Measurements from ENCODE around the gene ARMH1. TPM values are rescaled to one million over a fixed set of nuclear protein-coding genes. Genes with fewer than 3 reads are reported as not detected.
"Not testable (repeated sequence)": the region's sequence is repeated elsewhere in the genome, so short reads cannot be mapped to it uniquely, and the experiment has no call there.

ARMH1 gene
- total and polyA plus RNA-seq, 4 donors: 6.3 to 15.5 (median 10.9) TPM

DNA sequence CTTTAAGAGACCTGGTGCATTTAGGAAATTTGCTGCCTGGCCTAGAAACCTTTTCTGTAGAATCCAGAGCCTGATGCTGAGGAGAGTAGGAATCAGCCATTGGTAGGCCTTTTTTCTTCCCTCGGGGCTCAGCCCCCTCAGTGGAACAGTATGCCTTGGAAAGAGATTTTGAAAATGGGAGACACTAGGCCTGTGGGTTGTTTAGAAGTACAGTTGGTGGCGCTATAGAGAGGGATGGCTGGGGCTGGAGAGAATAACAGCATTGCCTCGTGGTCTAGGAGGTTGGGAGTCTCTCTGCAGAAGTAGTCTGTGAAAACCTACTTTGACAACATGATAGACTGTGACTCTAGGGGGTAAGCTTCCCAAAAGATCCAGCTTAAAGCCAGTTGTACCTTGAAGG is 73.4 kb downstream of the ARMH1 start:
- 97% methylated on average over 3 of the region's 3 CpGs for WGBS (ENCODE audit: insufficient coverage)

DNA sequence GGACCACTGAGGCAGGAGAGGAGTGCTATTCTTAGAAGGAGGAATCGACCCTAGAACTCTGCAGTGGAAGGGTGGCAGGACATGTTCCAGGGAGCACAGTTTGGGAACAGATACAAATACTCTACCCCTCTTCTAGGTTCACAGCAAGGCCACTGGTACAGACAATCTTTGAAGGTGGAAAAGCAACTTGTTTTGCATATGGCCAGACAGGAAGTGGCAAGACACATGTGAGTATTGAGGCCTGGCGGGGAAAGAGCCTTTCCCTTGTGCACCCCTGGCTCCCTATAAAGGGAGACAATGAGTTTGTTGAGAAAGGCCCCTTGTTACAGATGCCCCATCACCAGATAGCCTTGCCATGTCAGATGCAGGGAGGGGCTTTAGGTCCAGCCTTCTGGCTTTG is 82.9 kb downstream of the ARMH1 start:
- peaks cover 30% of the 10 kb centered on the region for H3K36me3 ChIP-seq (ENCODE audit: control insufficient read depth, insufficient read depth, low read length)
- 93% methylated on average over 2 of the region's 2 CpGs for WGBS (ENCODE audit: insufficient coverage)

More for the DNA sequence above, 73.4 kb downstream of the ARMH1 start:
- Histone ChIP-seq H3K27ac (ENCODE audit: low read depth, low read length) (no peak overlapping the region), H3K4me3 (ENCODE audit: low read depth, low read length) (no peak overlapping the region), H3K9me3 (ENCODE audit: control insufficient read depth, insufficient read depth, low read length) (no peaks in the 10 kb centered on the region), H3K36me3 (ENCODE audit: control insufficient read depth, insufficient read depth, low read length) (peaks cover 8% of the 10 kb centered on the region), H3K27me3 (ENCODE audit: control insufficient read depth, insufficient read depth, low read length) (no peaks in the 10 kb centered on the region), H3K4me1 (ENCODE audit: control insufficient read depth, insufficient read depth, low read length) (no peaks in the 10 kb centered on the region)
- no peak for DNase-seq (ENCODE audit: low read depth in 4 of 6, low spot score in 6 of 6)

DNA sequence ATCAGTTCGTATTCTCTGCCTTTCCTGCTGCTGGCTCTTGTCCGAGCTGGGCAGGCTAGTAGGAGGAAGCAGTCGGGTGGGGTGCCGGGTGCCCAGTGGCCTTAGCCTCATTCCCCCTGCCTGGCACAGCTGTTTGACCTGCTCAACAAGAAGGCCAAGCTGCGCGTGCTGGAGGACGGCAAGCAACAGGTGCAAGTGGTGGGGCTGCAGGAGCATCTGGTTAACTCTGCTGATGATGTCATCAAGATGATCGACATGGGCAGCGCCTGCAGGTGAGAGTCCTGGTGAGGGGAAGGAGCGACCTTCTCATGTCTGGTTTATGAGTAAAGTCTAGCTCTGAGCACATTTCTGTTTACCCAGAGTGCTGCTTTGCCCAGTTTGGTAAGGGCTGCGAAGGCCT is 84.6 kb downstream of the ARMH1 start:
- no peaks in the 10 kb centered on the region for H3K9me3 ChIP-seq (ENCODE audit: control insufficient read depth, insufficient read depth, low read length)
- H3K27ac ChIP-seq (ENCODE audit: low read depth, low read length): no peak overlapping the region
- H3K4me3 ChIP-seq (ENCODE audit: low read depth, low read length): no peak overlapping the region
- peaks cover 34% of the 10 kb centered on the region for H3K36me3 ChIP-seq (ENCODE audit: control insufficient read depth, insufficient read depth, low read length)
- no peak for DNase-seq (ENCODE audit: low read depth in 4 of 6, low spot score in 6 of 6)
- WGBS (ENCODE audit: insufficient coverage): 91% methylated on average over 11 of the region's 11 CpGs
- no peaks in the 10 kb centered on the region for H3K4me1 ChIP-seq (ENCODE audit: control insufficient read depth, insufficient read depth, low read length)
- no peaks in the 10 kb centered on the region for H3K27me3 ChIP-seq (ENCODE audit: control insufficient read depth, insufficient read depth, low read length)

More for the DNA sequence above, 82.9 kb downstream of the ARMH1 start:
- no peaks in the 10 kb centered on the region for H3K27me3 ChIP-seq (ENCODE audit: control insufficient read depth, insufficient read depth, low read length)
- no peaks in the 10 kb centered on the region for H3K9me3 ChIP-seq (ENCODE audit: control insufficient read depth, insufficient read depth, low read length)
- H3K4me3 ChIP-seq (ENCODE audit: low read depth, low read length): no peak overlapping the region
- H3K4me1 ChIP-seq (ENCODE audit: control insufficient read depth, insufficient read depth, low read length): no peaks in the 10 kb centered on the region
- no peak for DNase-seq (ENCODE audit: low read depth in 4 of 6, low spot score in 6 of 6)
- no peak overlapping the region for H3K27ac ChIP-seq (ENCODE audit: low read depth, low read length)

DNA sequence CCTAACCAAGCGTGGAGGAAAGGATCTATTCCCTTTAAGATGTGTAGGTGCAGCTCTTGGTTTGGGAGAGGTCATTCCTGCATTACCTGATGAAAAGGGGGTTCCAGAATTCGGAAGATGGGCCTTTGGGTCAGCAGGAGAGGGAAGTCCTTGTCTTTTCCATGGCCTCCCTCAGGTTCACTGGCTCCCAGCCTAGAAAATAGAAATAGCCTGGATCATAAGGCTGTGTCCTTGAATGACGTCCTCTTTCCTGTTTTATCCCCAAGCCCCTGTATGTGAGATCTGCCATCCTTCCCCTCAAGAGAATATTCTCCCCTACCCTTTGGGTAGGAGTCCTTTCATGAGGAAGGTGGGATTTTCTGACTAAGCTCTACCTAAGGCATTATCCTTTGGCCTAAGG is 86.4 kb downstream of the ARMH1 start:
- peaks cover 34% of the 10 kb centered on the region for H3K36me3 ChIP-seq (ENCODE audit: control insufficient read depth, insufficient read depth, low read length)
- WGBS (ENCODE audit: insufficient coverage): 96% methylated on average over 3 of the region's 3 CpGs

DNA sequence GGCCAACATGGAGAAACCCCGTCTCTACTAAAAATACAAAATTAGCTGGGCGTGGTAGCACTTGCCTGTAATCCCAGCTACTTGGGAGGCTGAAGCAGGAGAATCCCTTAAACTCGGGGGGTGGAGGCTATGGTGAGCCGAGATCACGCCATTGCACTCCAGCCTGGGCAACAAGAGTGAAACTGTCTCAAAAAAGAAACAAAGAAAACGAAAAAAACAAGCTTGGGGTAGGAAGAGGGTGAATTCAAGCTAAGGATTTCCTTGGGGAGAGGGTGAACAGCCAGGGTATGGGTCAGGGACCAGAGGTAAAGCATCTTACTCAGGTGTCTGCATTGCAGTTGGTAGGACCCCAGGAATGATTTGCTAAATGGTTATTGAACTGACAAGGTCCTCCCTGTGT is 91.9 kb downstream of the ARMH1 start:
- H3K36me3 ChIP-seq (ENCODE audit: control insufficient read depth, insufficient read depth, low read length): peaks cover 17% of the 10 kb centered on the region
- DNase-seq (ENCODE audit: low read depth in 4 of 6, low spot score in 6 of 6); H3K4me1 ChIP-seq (ENCODE audit: control insufficient read depth, insufficient read depth, low read length); H3K4me3 ChIP-seq (ENCODE audit: low read depth, low read length); H3K27me3 ChIP-seq (ENCODE audit: control insufficient read depth, insufficient read depth, low read length); H3K9me3 ChIP-seq (ENCODE audit: control insufficient read depth, insufficient read depth, low read length); H3K27ac ChIP-seq (ENCODE audit: low read depth, low read length): not testable (repeated sequence)
- 98% methylated on average over 5 of the region's 6 CpGs for WGBS (ENCODE audit: insufficient coverage)

More for the DNA sequence above, 86.4 kb downstream of the ARMH1 start:
- no peak overlapping the region for H3K4me3 ChIP-seq (ENCODE audit: low read depth, low read length)
- no peak overlapping the region for H3K27ac ChIP-seq (ENCODE audit: low read depth, low read length)
- H3K27me3 ChIP-seq (ENCODE audit: control insufficient read depth, insufficient read depth, low read length): no peaks in the 10 kb centered on the region
- DNase-seq (ENCODE audit: low read depth in 4 of 6, low spot score in 6 of 6): no peak
- no peaks in the 10 kb centered on the region for H3K9me3 ChIP-seq (ENCODE audit: control insufficient read depth, insufficient read depth, low read length)
- H3K4me1 ChIP-seq (ENCODE audit: control insufficient read depth, insufficient read depth, low read length): no peaks in the 10 kb centered on the region

Small RNA genes lying within 50 kb of the gene (small RNA-seq; reads per million reads assigned to genes)
- 45.4 reads per million, percentile 97 among the genes with 10 or more reads in this experiment for gene RNU5D-1 (ENCODE audit: low replicate concordance)
- 9.7 reads per million, percentile 96 among the genes with 10 or more reads in this experiment for gene RNU5F-1 (ENCODE audit: low replicate concordance)

Other genes with a start within 250 kb of the ARMH1 start
- gene TMEM53, start 233 bp upstream of the ARMH1 start, total RNA-seq: 1 to 10 TPM; 3.0 to 9.6 TPM
- 10 to 100 TPM; 14.2 to 14.8 TPM for gene TMEM53, start 233 bp upstream of the ARMH1 start, polyA plus RNA-seq (ENCODE audit: insufficient read length in 2 of 2)
- not detected for gene RNU5D-1, start 56.5 kb downstream of the ARMH1 start, total RNA-seq
- not detected for gene RNU5D-1, start 56.5 kb downstream of the ARMH1 start, polyA plus RNA-seq (ENCODE audit: insufficient read length in 2 of 2)
- gene KIF2C, start 65.1 kb downstream of the ARMH1 start, total RNA-seq: 10 to 100 TPM in 1 of 2 donors, 1 to 10 TPM in 1; 7.9 to 10.8 TPM
- gene KIF2C, start 65.1 kb downstream of the ARMH1 start, polyA plus RNA-seq (ENCODE audit: insufficient read length in 2 of 2): 10 to 100 TPM; 12.2 to 13.5 TPM
- 1,000 to 10,000 TPM in 1 of 2 donors, 100 to 1,000 TPM in 1; 744 to 2,624 TPM for gene RPS8, start 100.8 kb downstream of the ARMH1 start, total RNA-seq
- 1,000 to 10,000 TPM; 1,330 to 1,338 TPM for gene RPS8, start 100.8 kb downstream of the ARMH1 start, polyA plus RNA-seq (ENCODE audit: insufficient read length in 2 of 2)
- 1 to 10 TPM in 1 of 2 donors, under 1 TPM in 1; 0.40 to 1.3 TPM for gene BEST4, start 113.5 kb downstream of the ARMH1 start, total RNA-seq
- gene BEST4, start 113.5 kb downstream of the ARMH1 start, polyA plus RNA-seq (ENCODE audit: insufficient read length in 2 of 2): 1 to 10 TPM; 2.8 to 4.0 TPM
- gene PLK3, start 125.7 kb downstream of the ARMH1 start, total RNA-seq: 1 to 10 TPM; 8.9 TPM
- 10 to 100 TPM; 18.5 to 21.4 TPM for gene PLK3, start 125.7 kb downstream of the ARMH1 start, polyA plus RNA-seq (ENCODE audit: insufficient read length in 2 of 2)
- 1 to 10 TPM in 1 of 2 donors, not detected in 1; 4.0 TPM for gene DYNLT4, start 132.6 kb downstream of the ARMH1 start, total RNA-seq
- 1 to 10 TPM in 1 of 2 donors, under 1 TPM in 1; 0.95 to 1.5 TPM for gene DYNLT4, start 132.6 kb downstream of the ARMH1 start, polyA plus RNA-seq (ENCODE audit: insufficient read length in 2 of 2)
- gene BTBD19, start 133.8 kb downstream of the ARMH1 start, total RNA-seq: 1 to 10 TPM; 3.2 to 6.8 TPM
- gene BTBD19, start 133.8 kb downstream of the ARMH1 start, polyA plus RNA-seq (ENCODE audit: insufficient read length in 2 of 2): 10 to 100 TPM in 1 of 2 donors, 1 to 10 TPM in 1; 5.5 to 10.5 TPM
- 1 to 10 TPM; 1.5 to 2.0 TPM for gene PTCH2, start 168.5 kb downstream of the ARMH1 start, total RNA-seq
- gene PTCH2, start 168.5 kb downstream of the ARMH1 start, polyA plus RNA-seq (ENCODE audit: insufficient read length in 2 of 2): 10 to 100 TPM; 15.6 to 21.6 TPM

Data from spinal cord (tissue), 10 donors.